CD14-positive monocyte (primary cell): Measurements from ENCODE around the gene STARD3. TPM values are rescaled to one million over a fixed set of nuclear protein-coding genes. Genes with fewer than 3 reads are reported as not detected.

Experiments
- DNase-seq, 3 donors: peaks; one replicate each; pipeline ENCODE4 v3.0.0-alpha.2; 2011 to 2022
- H2AFZ ChIP-seq: 2 replicates; pipeline ENCODE4 v1.6.0; 2012; ENCODE audit warnings: mild to moderate bottlenecking, low read depth, low read length, inconsistent platforms; ENCODE audit not compliant: insufficient read depth, poor library complexity, severe bottlenecking
- H3K27ac ChIP-seq, 2 donors: 1 replicate in 1 of 2; 2 replicates in 1 of 2; pipeline ENCODE4 v1.5.1; 2012 to 2013; ENCODE audit warnings: low read length in 2 of 2, control low read depth in 1 of 2, inconsistent platforms in 1 of 2, low read depth in 1 of 2, mild to moderate bottlenecking in 1 of 2
- H3K27me3 ChIP-seq, 2 donors: one replicate each; pipeline versions ENCODE4 v1.6.0 to v1.6.1; 2011 to 2013; ENCODE audit warnings: low read length in 2 of 2; ENCODE audit not compliant: control insufficient read depth in 2 of 2, insufficient read depth in 2 of 2
- H3K36me3 ChIP-seq, 2 donors: replicated peaks in 1 of 2; 1 replicate in 1 of 2; 2 replicates in 1 of 2; pipeline versions ENCODE4 v1.5.1 to v1.6.1; 2012 to 2013; ENCODE audit warnings: low read length in 2 of 2, control low read depth in 1 of 2, inconsistent platforms in 1 of 2, mild to moderate bottlenecking in 1 of 2; ENCODE audit not compliant: insufficient read depth in 2 of 2, control insufficient read depth in 1 of 2
- H3K4me1 ChIP-seq, 2 donors: 1 replicate in 1 of 2; 2 replicates in 1 of 2; pipeline versions ENCODE4 v1.5.1 to v1.6.1; 2012 to 2013; ENCODE audit warnings: low read length in 2 of 2, control low read depth in 1 of 2, inconsistent platforms in 1 of 2, mild to moderate bottlenecking in 1 of 2, moderate library complexity in 1 of 2; ENCODE audit not compliant: insufficient read depth in 2 of 2, control insufficient read depth in 1 of 2
- H3K4me2 ChIP-seq: replicated peaks from 2 replicates; pipeline ENCODE3; 2012; ENCODE audit warnings: low read length, moderate library complexity, mild to moderate bottlenecking; ENCODE audit not compliant: poor library complexity, severe bottlenecking; ENCODE audit errors: extremely low read depth
- H3K4me3 ChIP-seq, 3 experiments: fragments of 200-600 bp in 1 of 3; sonication (generic) in 1 of 3; replicated peaks in 1 of 3; 1 replicate in 2 of 3; 2 replicates in 1 of 3; pipeline ENCODE4 v1.5.1; 2011 to 2013; ENCODE audit warnings: low read length in 3 of 3, mild to moderate bottlenecking in 3 of 3, control low read depth in 2 of 3, low read depth in 2 of 3, inconsistent platforms in 1 of 3, moderate library complexity in 1 of 3
- H3K79me2 ChIP-seq: 2 replicates; pipeline ENCODE4 v1.6.0; 2012; ENCODE audit warnings: mild to moderate bottlenecking, control low read depth, inconsistent platforms, low read length, moderate library complexity; ENCODE audit not compliant: insufficient read depth
- H3K9ac ChIP-seq: 2 replicates; pipeline ENCODE4 v1.6.0; 2017; ENCODE audit warnings: low read length, mild to moderate bottlenecking; ENCODE audit not compliant: insufficient read depth, poor library complexity, severe bottlenecking
- H3K9me3 ChIP-seq, 2 donors: replicated peaks in 1 of 2; 1 replicate in 1 of 2; 2 replicates in 1 of 2; pipeline versions ENCODE4 v1.5.1 to v1.6.1; 2012 to 2013; ENCODE audit warnings: low read length in 2 of 2, control low read depth in 1 of 2; ENCODE audit not compliant: control insufficient read depth in 1 of 2, insufficient read depth in 1 of 2
- H4K20me1 ChIP-seq: 2 replicates; pipeline ENCODE4 v1.6.0; 2012; ENCODE audit warnings: mild to moderate bottlenecking, low read length, control low read depth, moderate library complexity; ENCODE audit not compliant: insufficient read depth
- H3K27ac Mint-ChIP-seq, 7 donors: one replicate each; pipeline ENCODE4 v1.8.0; 2020; ENCODE audit warnings: mild to moderate bottlenecking in 7 of 7, mixed read lengths in 7 of 7, moderate library complexity in 6 of 7, inconsistent platforms in 2 of 7
- H3K27me3 Mint-ChIP-seq, 3 donors: one replicate each; pipeline ENCODE4 v1.8.0; 2021 to 2022; ENCODE audit warnings: low read depth in 3 of 3, mild to moderate bottlenecking in 3 of 3, mixed read lengths in 3 of 3, moderate library complexity in 3 of 3, inconsistent platforms in 1 of 3
- H3K36me3 Mint-ChIP-seq, 2 donors: one replicate each; pipeline ENCODE4 v1.8.0; 2020; ENCODE audit warnings: mixed read lengths in 2 of 2, inconsistent platforms in 1 of 2, mild to moderate bottlenecking in 1 of 2
- H3K4me1 Mint-ChIP-seq: one replicate; pipeline ENCODE4 v1.8.0; 2020; ENCODE audit warnings: mild to moderate bottlenecking, mixed read lengths
- H3K4me3 Mint-ChIP-seq, 2 donors: one replicate each; pipeline ENCODE4 v1.8.0; 2020; ENCODE audit warnings: mild to moderate bottlenecking in 2 of 2, mixed read lengths in 2 of 2, moderate library complexity in 1 of 2
- H3K9me3 Mint-ChIP-seq, 7 donors: one replicate each; pipeline ENCODE4 v1.8.0; 2020 to 2022; ENCODE audit warnings: mixed read lengths in 7 of 7, mild to moderate bottlenecking in 6 of 7, moderate library complexity in 6 of 7, inconsistent platforms in 2 of 7
- WGBS: methylation state at CpG from one replicate; pipeline ENCODE4 v1.1.5; 2013; ENCODE audit warnings: missing lambda C conversion rate; ENCODE audit not compliant: insufficient coverage; 5-methylcytosine and 5-hydroxymethylcytosine counted together
- intact Hi-C, 2 donors: fragments of 100-400 bp; cut with micrococcal nuclease; formaldehyde crosslinking; loops; one replicate each; pipeline versions ENCODE4 v1.15.0 to v1.15.1; 2023
- polyA plus RNA-seq, 3 donors: library from polyadenylated mRNA; depleted of rRNA in 1 of 3; unstranded in 2 of 3; stranded (reverse) in 1 of 3; fragments of 300-500 nt in 2 of 3; fragments of >200 nt in 1 of 3; fragmentation: Illumina TruSeq in 2 of 3; gene quantifications; 1 replicate in 2 of 3; 2 replicates in 1 of 3; pipeline ENCODE4 v1.2.3, GENCODE V29; 2012 to 2021
- TF ChIP-seq, protein P1 (sequence below): fragments of 200-600 bp; IDR thresholded peaks from one replicate; pipeline ENCODE4 v1.8.0; 2022; ENCODE audit warnings: antibody characterized with exemption, mild to moderate bottlenecking

STARD3 gene
- polyA plus RNA-seq, 3 donors: 35.1 to 114 (median 45.3) TPM

DNA sequence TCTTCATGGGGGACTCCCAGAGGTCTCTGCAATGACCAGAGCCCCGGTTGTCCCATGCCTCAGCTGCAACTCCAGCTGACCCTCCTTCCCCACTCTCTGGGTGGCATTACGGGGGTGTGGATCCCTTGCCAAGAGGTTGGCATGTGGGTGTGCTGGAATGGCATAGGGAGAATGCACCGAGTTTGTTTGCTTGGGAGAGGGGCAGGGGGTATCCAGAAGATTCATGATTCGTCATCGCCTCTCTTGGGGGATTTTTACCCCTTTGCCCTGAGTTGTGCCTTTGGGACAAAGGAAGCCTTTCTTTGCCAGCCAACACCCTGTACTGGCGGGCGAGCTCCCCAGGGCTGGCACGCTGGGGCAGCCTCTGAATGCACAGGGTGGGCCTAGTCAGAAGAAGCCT, 69.4 kb downstream of the STARD3 start:
- Mint-ChIP-seq H3K9me3 (peaks cover 0 to 4% (median 0%) of the 10 kb centered on the region in 7 donors), H3K4me1 (no peaks in the 10 kb centered on the region), H3K27me3 (peaks cover 12 to 20% (median 14%) of the 10 kb centered on the region in 3 donors), H3K27ac (no peak overlapping the region), H3K4me3 (no peak overlapping the region), H3K36me3 (peaks cover 0 to under 1% of the 10 kb centered on the region in 2 donors)
- H3K27me3 ChIP-seq: peaks cover 6 to 16% of the 10 kb centered on the region in 2 donors
- no peaks in the 10 kb centered on the region for H3K4me1 ChIP-seq
- H3K27ac ChIP-seq: no peak overlapping the region
- no peaks in the 10 kb centered on the region for H3K36me3 ChIP-seq
- TF ChIP-seq, protein P1, sequence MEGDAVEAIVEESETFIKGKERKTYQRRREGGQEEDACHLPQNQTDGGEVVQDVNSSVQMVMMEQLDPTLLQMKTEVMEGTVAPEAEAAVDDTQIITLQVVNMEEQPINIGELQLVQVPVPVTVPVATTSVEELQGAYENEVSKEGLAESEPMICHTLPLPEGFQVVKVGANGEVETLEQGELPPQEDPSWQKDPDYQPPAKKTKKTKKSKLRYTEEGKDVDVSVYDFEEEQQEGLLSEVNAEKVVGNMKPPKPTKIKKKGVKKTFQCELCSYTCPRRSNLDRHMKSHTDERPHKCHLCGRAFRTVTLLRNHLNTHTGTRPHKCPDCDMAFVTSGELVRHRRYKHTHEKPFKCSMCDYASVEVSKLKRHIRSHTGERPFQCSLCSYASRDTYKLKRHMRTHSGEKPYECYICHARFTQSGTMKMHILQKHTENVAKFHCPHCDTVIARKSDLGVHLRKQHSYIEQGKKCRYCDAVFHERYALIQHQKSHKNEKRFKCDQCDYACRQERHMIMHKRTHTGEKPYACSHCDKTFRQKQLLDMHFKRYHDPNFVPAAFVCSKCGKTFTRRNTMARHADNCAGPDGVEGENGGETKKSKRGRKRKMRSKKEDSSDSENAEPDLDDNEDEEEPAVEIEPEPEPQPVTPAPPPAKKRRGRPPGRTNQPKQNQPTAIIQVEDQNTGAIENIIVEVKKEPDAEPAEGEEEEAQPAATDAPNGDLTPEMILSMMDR: no peak
- no peak for DNase-seq
- H3K79me2 ChIP-seq: no peaks in the 10 kb centered on the region
- peaks cover 0 to 4% of the 10 kb centered on the region in 2 donors for H3K9me3 ChIP-seq
- no peak overlapping the region for H2AFZ ChIP-seq
- no peak overlapping the region for H3K9ac ChIP-seq
- intact Hi-C loops: no loop called here
- no peak overlapping the region for H3K4me3 ChIP-seq
- H3K4me2 ChIP-seq: no peak overlapping the region
- H4K20me1 ChIP-seq: no peaks in the 10 kb centered on the region
- 98% methylated on average over 7 of the region's 8 CpGs for WGBS

DNA sequence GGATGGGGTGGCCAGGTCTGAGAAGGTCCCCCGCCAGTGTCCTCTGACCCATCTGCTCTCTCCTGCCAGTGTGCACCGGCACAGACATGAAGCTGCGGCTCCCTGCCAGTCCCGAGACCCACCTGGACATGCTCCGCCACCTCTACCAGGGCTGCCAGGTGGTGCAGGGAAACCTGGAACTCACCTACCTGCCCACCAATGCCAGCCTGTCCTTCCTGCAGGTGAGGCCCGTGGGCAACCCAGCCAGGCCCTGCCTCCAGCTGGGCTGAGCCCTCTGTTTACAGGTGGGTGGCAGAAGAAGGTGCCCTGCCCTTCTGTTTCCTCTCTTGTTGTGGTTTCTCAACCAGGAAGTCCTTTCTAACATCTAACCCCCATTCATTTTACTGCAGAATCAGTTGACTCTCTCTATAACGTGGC, 70.0 kb downstream of the STARD3 start:
- no peaks in the 10 kb centered on the region for H3K9me3 Mint-ChIP-seq
- WGBS: 96% methylated on average over 4 of the region's 7 CpGs
- no peaks in the 10 kb centered on the region for H3K79me2 ChIP-seq
- no peak overlapping the region for H3K4me3 Mint-ChIP-seq
- no peak overlapping the region for H3K27ac ChIP-seq
- H3K9me3 ChIP-seq: no peaks in the 10 kb centered on the region
- no peaks in the 10 kb centered on the region for H3K4me1 ChIP-seq
- H3K4me2 ChIP-seq: no peak overlapping the region
- H3K36me3 Mint-ChIP-seq: no peaks in the 10 kb centered on the region
- H3K4me1 Mint-ChIP-seq: no peaks in the 10 kb centered on the region
- no peak overlapping the region for H3K27ac Mint-ChIP-seq
- TF ChIP-seq, protein P1: no peak
- H2AFZ ChIP-seq: no peak overlapping the region
- no peak overlapping the region for H3K4me3 ChIP-seq
- H3K27me3 Mint-ChIP-seq: peaks cover 7 to 15% (median 9%) of the 10 kb centered on the region in 3 donors
- H3K27me3 ChIP-seq: peaks cover 2 to 10% of the 10 kb centered on the region in 2 donors
- no peak for DNase-seq
- intact Hi-C loops: no loop called here
- no peaks in the 10 kb centered on the region for H3K36me3 ChIP-seq
- no peaks in the 10 kb centered on the region for H4K20me1 ChIP-seq
- H3K9ac ChIP-seq: no peak overlapping the region
